Measurements from ENCODE around the gene AFF2. TPM values are rescaled to one million over a fixed set of nuclear protein-coding genes. Genes with fewer than 3 reads are reported as not detected.

The AFF2 gene
- total RNA-seq, 5 donors from 2014 or later (not counting 1 experiment from before 2014, with no cell fraction given): 0.95 to 4.1 (median 2.3) TPM

DNA sequence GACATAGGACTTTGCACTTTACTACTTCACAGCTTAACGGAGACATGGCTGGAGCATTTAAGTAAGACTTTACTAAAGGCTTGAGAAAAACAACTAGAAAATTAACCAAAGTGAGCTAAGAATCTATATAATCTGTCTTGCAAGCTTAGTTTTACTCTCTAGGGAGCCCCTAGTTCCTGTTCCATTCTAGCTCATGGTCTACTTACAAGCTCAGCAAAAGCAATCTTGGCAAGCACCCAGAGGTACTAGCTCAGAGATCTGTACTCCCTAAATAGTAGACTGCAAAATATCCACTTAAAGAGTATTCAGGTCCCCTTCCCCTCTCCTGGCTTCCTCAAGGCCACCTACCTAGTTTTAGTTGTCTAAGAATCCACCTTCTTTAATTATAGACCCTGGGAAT, 535.7 kb downstream of the AFF2 start:
- no peaks in the 10 kb centered on the region for H3K27me3 Mint-ChIP-seq
- no peak overlapping the region for H3K4me3 Mint-ChIP-seq
- H3K4me1 ChIP-seq (ENCODE audit: control insufficient read depth in 1 of 2, extremely low read depth in 1 of 2, insufficient read depth in 2 of 2, low read length in 2 of 2): no peaks in the 10 kb centered on the region
- H3K27me3 ChIP-seq (replicated peaks in 1 of 2; ENCODE audit: control insufficient read depth in 2 of 2, extremely low read depth in 1 of 2, insufficient read depth in 2 of 2, low read length in 1 of 2): no peaks in the 10 kb centered on the region
- POLR2A ChIA-PET: interaction anchor here in 1 of 2 donors (0.5 kb wide), 1 partner anchor 1517 kb away, joined by 3 read pairs; no protein-coding TSS in a partner anchor
- H3K9me3 ChIP-seq: no peaks in the 10 kb centered on the region
- no peak overlapping the region for H3K4me3 ChIP-seq (ENCODE audit: control insufficient read depth in 1 of 2, extremely low read depth in 1 of 2, low read length in 1 of 2)
- no CpG with 5 or more reads among the region's 1 CpG for WGBS (ENCODE audit: insufficient coverage)
- no peak overlapping the region for H3K27ac Mint-ChIP-seq
- CTCF ChIA-PET: no interaction called here
- H3K4me1 Mint-ChIP-seq: no peaks in the 10 kb centered on the region
- no peaks in the 10 kb centered on the region for H3K36me3 ChIP-seq (ENCODE audit: control insufficient read depth in 2 of 2, extremely low read depth in 1 of 2, insufficient read depth in 1 of 2, low read length in 1 of 2)
- ATAC-seq (replicated peaks in 1 of 4): no peak
- no peak overlapping the region for H3K27ac ChIP-seq (ENCODE audit: low read length)
- H3K9me3 Mint-ChIP-seq: no peaks in the 10 kb centered on the region
- DNase-seq: no peak
- no peaks in the 10 kb centered on the region for H3K36me3 Mint-ChIP-seq

DNA sequence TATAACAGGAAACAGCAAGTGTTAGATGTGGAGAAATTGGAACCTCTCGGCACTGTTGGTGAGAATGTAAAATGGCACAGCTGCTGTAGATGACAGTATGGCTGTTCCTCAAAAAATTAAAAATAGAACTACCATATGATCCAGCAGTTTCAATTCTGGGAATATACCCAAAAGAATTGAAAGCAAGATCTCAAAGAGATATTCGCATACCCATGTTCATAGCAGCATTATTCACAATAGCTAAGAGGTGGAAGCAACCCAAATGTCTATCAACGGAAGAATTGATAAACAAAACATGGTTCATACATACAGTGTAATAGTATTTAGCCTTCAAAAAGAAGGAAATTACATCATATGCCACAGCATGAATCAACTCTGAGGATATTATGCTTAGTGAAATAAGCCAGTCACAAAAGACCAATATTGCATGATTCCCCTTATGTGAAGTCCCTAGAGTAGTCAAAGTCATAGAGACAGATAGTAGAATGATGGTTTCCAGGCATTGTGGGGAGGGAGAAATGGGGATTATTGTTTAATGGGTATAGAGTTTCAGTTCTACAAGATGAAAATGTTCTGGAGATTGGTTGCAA, 537.0 kb downstream of the AFF2 start:
- DNase-seq (no peak), ATAC-seq (replicated peaks in 1 of 4) (no peak)
- no peaks in the 10 kb centered on the region for H3K4me1 Mint-ChIP-seq
- Histone ChIP-seq H3K36me3 (ENCODE audit: control insufficient read depth in 2 of 2, extremely low read depth in 1 of 2, insufficient read depth in 1 of 2, low read length in 1 of 2) (no peaks in the 10 kb centered on the region), H3K9me3 (no peaks in the 10 kb centered on the region), H3K4me1 (ENCODE audit: control insufficient read depth in 1 of 2, extremely low read depth in 1 of 2, insufficient read depth in 2 of 2, low read length in 2 of 2) (no peaks in the 10 kb centered on the region), H3K27ac (ENCODE audit: low read length) (no peak overlapping the region), H3K27me3 (replicated peaks in 1 of 2; ENCODE audit: control insufficient read depth in 2 of 2, extremely low read depth in 1 of 2, insufficient read depth in 2 of 2, low read length in 1 of 2) (no peaks in the 10 kb centered on the region), H3K4me3 (ENCODE audit: control insufficient read depth in 1 of 2, extremely low read depth in 1 of 2, low read length in 1 of 2) (no peak overlapping the region)
- no peaks in the 10 kb centered on the region for H3K36me3 Mint-ChIP-seq
- no peaks in the 10 kb centered on the region for H3K9me3 Mint-ChIP-seq
- H3K27ac Mint-ChIP-seq: no peak overlapping the region
- H3K4me3 Mint-ChIP-seq: no peak overlapping the region
- WGBS (ENCODE audit: insufficient coverage): no CpG with 5 or more reads among the region's 3 CpGs
- CTCF ChIA-PET: no interaction called here
- POLR2A ChIA-PET: no interaction called here
- no peaks in the 10 kb centered on the region for H3K27me3 Mint-ChIP-seq

DNA sequence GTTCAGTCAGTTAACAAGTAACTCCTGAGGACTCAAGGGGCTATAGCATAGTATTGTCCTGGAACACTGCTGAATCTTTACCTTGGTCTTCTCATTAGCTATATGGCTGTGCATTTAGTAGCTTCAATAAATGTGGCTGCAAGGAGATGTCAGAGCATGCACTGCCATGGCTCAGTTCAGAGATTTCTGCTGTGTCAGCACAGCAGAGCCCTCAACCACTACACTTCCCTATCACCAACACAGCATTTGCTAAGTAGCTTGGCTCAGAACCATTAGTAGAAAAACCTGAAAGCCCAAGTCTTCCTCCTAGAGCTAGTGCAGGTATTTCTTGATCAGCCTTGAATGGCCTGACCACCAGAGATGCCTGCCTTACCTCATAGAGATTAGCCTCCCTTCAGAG, 538.6 kb downstream of the AFF2 start:
- Mint-ChIP-seq H3K9me3 (no peaks in the 10 kb centered on the region), H3K27me3 (no peaks in the 10 kb centered on the region), H3K4me1 (no peaks in the 10 kb centered on the region), H3K36me3 (no peaks in the 10 kb centered on the region), H3K27ac (no peak overlapping the region), H3K4me3 (no peak overlapping the region)
- ATAC-seq (replicated peaks in 1 of 4) (no peak), DNase-seq (no peak)
- Histone ChIP-seq H3K27me3 (replicated peaks in 1 of 2; ENCODE audit: control insufficient read depth in 2 of 2, extremely low read depth in 1 of 2, insufficient read depth in 2 of 2, low read length in 1 of 2) (no peaks in the 10 kb centered on the region), H3K4me3 (ENCODE audit: control insufficient read depth in 1 of 2, extremely low read depth in 1 of 2, low read length in 1 of 2) (no peak overlapping the region), H3K36me3 (ENCODE audit: control insufficient read depth in 2 of 2, extremely low read depth in 1 of 2, insufficient read depth in 1 of 2, low read length in 1 of 2) (no peaks in the 10 kb centered on the region), H3K4me1 (ENCODE audit: control insufficient read depth in 1 of 2, extremely low read depth in 1 of 2, insufficient read depth in 2 of 2, low read length in 2 of 2) (no peaks in the 10 kb centered on the region), H3K27ac (ENCODE audit: low read length) (no peak overlapping the region), H3K9me3 (no peaks in the 10 kb centered on the region)
- ChIA-PET POLR2A (no interaction called here), CTCF (no interaction called here)

DNA sequence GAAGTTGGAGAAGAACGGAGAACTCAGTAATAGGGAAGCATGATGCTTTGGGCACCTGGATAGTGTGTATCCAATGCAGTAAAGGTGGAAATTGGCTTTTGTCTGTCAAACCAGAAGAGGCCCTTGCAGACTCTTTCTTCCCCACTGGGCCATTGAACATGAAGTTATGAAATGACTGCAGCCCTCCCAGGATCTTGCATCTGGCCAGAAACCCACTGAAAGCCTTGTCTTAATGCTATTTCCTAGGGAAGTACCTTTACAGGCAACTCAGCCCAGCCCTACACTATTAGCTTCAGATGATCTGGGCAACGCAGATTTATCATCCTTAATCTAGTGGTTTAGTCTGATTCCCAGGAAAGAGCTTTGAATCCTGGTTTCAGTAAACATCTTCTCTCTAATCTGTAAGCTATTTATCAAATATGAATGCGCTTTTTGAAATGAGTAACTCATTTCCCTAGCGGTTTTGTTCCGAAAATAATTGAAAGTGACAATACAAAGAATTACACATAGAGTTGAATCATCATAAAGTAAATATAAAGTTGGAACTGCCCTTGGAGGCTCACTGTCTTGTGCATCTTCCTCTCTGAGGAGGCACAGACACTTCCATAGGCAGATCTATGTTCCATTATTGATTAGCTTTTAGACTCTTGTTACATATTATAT, 540.6 kb downstream of the AFF2 start:
- ChIA-PET POLR2A (no interaction called here), CTCF (no interaction called here)
- Histone ChIP-seq H3K4me1 (ENCODE audit: control insufficient read depth in 1 of 2, extremely low read depth in 1 of 2, insufficient read depth in 2 of 2, low read length in 2 of 2) (no peaks in the 10 kb centered on the region), H3K36me3 (ENCODE audit: control insufficient read depth in 2 of 2, extremely low read depth in 1 of 2, insufficient read depth in 1 of 2, low read length in 1 of 2) (no peaks in the 10 kb centered on the region), H3K27ac (ENCODE audit: low read length) (no peak overlapping the region), H3K9me3 (no peaks in the 10 kb centered on the region), H3K27me3 (replicated peaks in 1 of 2; ENCODE audit: control insufficient read depth in 2 of 2, extremely low read depth in 1 of 2, insufficient read depth in 2 of 2, low read length in 1 of 2) (no peaks in the 10 kb centered on the region), H3K4me3 (ENCODE audit: control insufficient read depth in 1 of 2, extremely low read depth in 1 of 2, low read length in 1 of 2) (no peak overlapping the region)
- no peaks in the 10 kb centered on the region for H3K36me3 Mint-ChIP-seq
- H3K9me3 Mint-ChIP-seq: no peaks in the 10 kb centered on the region
- DNase-seq (no peak), ATAC-seq (replicated peaks in 1 of 4) (no peak)
- no peaks in the 10 kb centered on the region for H3K27me3 Mint-ChIP-seq
- H3K4me1 Mint-ChIP-seq: no peaks in the 10 kb centered on the region
- no peak overlapping the region for H3K27ac Mint-ChIP-seq
- 100% methylated on average over 1 of the region's 5 CpGs for WGBS (ENCODE audit: insufficient coverage)
- H3K4me3 Mint-ChIP-seq: no peak overlapping the region

DNA sequence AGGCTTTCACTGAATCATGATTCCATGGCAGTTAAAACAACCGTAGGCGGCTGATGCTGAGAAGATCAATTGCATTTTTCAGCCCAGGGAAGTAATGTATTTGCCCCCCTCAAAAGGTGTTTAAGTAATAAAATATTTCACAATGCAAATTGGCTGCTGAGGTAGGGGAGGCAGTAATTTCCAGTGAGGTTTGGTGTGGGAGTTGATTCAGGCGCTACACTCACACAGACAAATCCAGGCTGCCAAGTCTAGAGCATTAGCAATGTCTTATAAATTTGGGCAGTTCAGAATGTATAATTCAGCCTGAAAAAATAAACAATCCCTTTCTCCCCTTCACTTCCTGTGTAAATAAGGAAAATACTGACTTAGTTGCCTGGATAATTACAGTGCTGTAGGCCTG, 543.0 kb downstream of the AFF2 start:
- no peaks in the 10 kb centered on the region for H3K9me3 ChIP-seq
- no CpG with 5 or more reads among the region's 3 CpGs for WGBS (ENCODE audit: insufficient coverage)
- H3K27me3 ChIP-seq (replicated peaks in 1 of 2; ENCODE audit: control insufficient read depth in 2 of 2, extremely low read depth in 1 of 2, insufficient read depth in 2 of 2, low read length in 1 of 2): no peaks in the 10 kb centered on the region
- H3K36me3 ChIP-seq (ENCODE audit: control insufficient read depth in 2 of 2, extremely low read depth in 1 of 2, insufficient read depth in 1 of 2, low read length in 1 of 2): no peaks in the 10 kb centered on the region
- H3K27ac Mint-ChIP-seq: no peak overlapping the region
- H3K36me3 Mint-ChIP-seq: no peaks in the 10 kb centered on the region
- DNase-seq (no peak), ATAC-seq (replicated peaks in 1 of 4) (no peak)
- peaks cover 0 to 5% of the 10 kb centered on the region in 2 donors for H3K27me3 Mint-ChIP-seq
- no peaks in the 10 kb centered on the region for H3K4me1 ChIP-seq (ENCODE audit: control insufficient read depth in 1 of 2, extremely low read depth in 1 of 2, insufficient read depth in 2 of 2, low read length in 2 of 2)
- no peak overlapping the region for H3K4me3 Mint-ChIP-seq
- no peaks in the 10 kb centered on the region for H3K9me3 Mint-ChIP-seq
- CTCF ChIA-PET: no interaction called here
- no peak overlapping the region for H3K27ac ChIP-seq (ENCODE audit: low read length)
- no peaks in the 10 kb centered on the region for H3K4me1 Mint-ChIP-seq
- POLR2A ChIA-PET: no interaction called here
- H3K4me3 ChIP-seq (ENCODE audit: control insufficient read depth in 1 of 2, extremely low read depth in 1 of 2, low read length in 1 of 2): no peak overlapping the region

DNA sequence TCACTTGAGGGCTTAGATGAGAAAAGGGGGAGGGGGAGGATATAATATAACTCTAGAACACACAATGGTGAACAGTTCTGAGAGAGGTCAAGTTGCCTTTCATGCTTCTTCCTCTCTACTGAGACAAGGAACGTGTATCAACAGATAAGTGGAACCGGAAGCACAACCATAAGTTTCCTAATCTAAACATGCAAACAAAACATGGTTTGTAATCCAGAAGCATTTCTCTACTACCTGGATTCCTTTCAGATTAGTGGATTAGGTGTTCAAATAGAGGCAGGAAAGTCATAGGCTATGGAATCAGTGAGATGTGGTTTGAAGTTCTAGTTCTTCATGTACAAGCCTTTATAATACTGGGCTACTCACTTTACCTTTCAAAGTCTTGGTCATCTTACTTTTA, 544.1 kb downstream of the AFF2 start:
- ChIA-PET CTCF (no interaction called here), POLR2A (interaction anchor here in 1 of 2 donors (0.7 kb wide), 1 partner anchor 42 kb away, joined by 9 read pairs; no protein-coding TSS in a partner anchor)
- H3K27ac ChIP-seq (ENCODE audit: low read length): no peak overlapping the region
- no peak overlapping the region for H3K4me3 ChIP-seq (ENCODE audit: control insufficient read depth in 1 of 2, extremely low read depth in 1 of 2, low read length in 1 of 2)
- H3K36me3 ChIP-seq (ENCODE audit: control insufficient read depth in 2 of 2, extremely low read depth in 1 of 2, insufficient read depth in 1 of 2, low read length in 1 of 2): no peaks in the 10 kb centered on the region
- no peaks in the 10 kb centered on the region for H3K9me3 Mint-ChIP-seq
- peaks cover 0 to 5% of the 10 kb centered on the region in 2 donors for H3K27me3 Mint-ChIP-seq
- no peak overlapping the region for H3K27ac Mint-ChIP-seq
- no peaks in the 10 kb centered on the region for H3K4me1 Mint-ChIP-seq
- no peak overlapping the region for H3K4me3 Mint-ChIP-seq
- no peaks in the 10 kb centered on the region for H3K36me3 Mint-ChIP-seq
- WGBS (ENCODE audit: insufficient coverage): no CpG with 5 or more reads among the region's 2 CpGs
- no peaks in the 10 kb centered on the region for H3K9me3 ChIP-seq
- ATAC-seq (replicated peaks in 1 of 4) (no peak), DNase-seq (no peak)
- H3K27me3 ChIP-seq (replicated peaks in 1 of 2; ENCODE audit: control insufficient read depth in 2 of 2, extremely low read depth in 1 of 2, insufficient read depth in 2 of 2, low read length in 1 of 2): no peaks in the 10 kb centered on the region
- H3K4me1 ChIP-seq (ENCODE audit: control insufficient read depth in 1 of 2, extremely low read depth in 1 of 2, insufficient read depth in 2 of 2, low read length in 2 of 2): no peaks in the 10 kb centered on the region

Measured in T-cell (primary cell).